Esophagus muscularis mucosa (tissue), 4 donors: Measurements from ENCODE around the gene DNMT3B. TPM values are rescaled to one million over a fixed set of nuclear protein-coding genes. Genes with fewer than 3 reads are reported as not detected.

Experiments
- DNase-seq: peaks from one replicate; pipeline ENCODE4 v3.0.0-alpha.2; 2017; ENCODE audit errors: extremely low spot score
- H3K27ac ChIP-seq, 4 donors: fragments of 200-600 bp; sonication (generic); replicated peaks in 1 of 4; 1 replicate in 3 of 4; 2 replicates in 1 of 4; pipeline ENCODE4 v1.5.1; 2016 to 2019; ENCODE audit warnings: mild to moderate bottlenecking in 1 of 4
- H3K27me3 ChIP-seq, 4 donors: fragments of 200-600 bp; sonication (generic); one replicate each; pipeline versions ENCODE4 v1.5.1 to v1.6.0; 2016 to 2019
- H3K36me3 ChIP-seq, 4 donors: fragments of 200-600 bp; sonication (generic); one replicate each; pipeline ENCODE4 v1.5.1; 2016 to 2019
- H3K4me1 ChIP-seq, 4 donors: fragments of 200-600 bp; sonication (generic); one replicate each; pipeline ENCODE4 v1.5.1; 2016 to 2019
- H3K4me3 ChIP-seq, 4 donors: fragments of 200-600 bp; sonication (generic); 1 replicate in 2 of 4; 2 replicates in 2 of 4; pipeline ENCODE4 v1.5.1; 2016 to 2019; ENCODE audit warnings: mild to moderate bottlenecking in 4 of 4, moderate library complexity in 1 of 4
- H3K9me3 ChIP-seq, 4 donors: fragments of 200-600 bp; sonication (generic); 1 replicate in 3 of 4; 2 replicates in 1 of 4; pipeline ENCODE4 v1.5.1; 2016 to 2019
- CTCF ChIP-seq, 3 experiments: fragments of 200-600 bp in 2 of 3; fragments of 450-650 bp in 1 of 3; sonication (generic) in 2 of 3; IDR thresholded peaks; one replicate each; pipeline ENCODE4 v1.5.1; 2017 to 2019; ENCODE audit warnings: antibody characterized with exemption in 3 of 3, mild to moderate bottlenecking in 2 of 3, moderate library complexity in 1 of 3
- EP300 ChIP-seq: sonication (generic); formaldehyde crosslinking; IDR thresholded peaks from one replicate; pipeline ENCODE4 v1.6.1; 2017; ENCODE audit warnings: antibody characterized with exemption
- POLR2A ChIP-seq: fragments of 450-650 bp; IDR thresholded peaks from one replicate; pipeline ENCODE4 v1.6.1; 2017; ENCODE audit warnings: antibody characterized with exemption, moderate library complexity, mild to moderate bottlenecking, low read depth
- POLR2AphosphoS5 ChIP-seq, 2 donors: sonication (generic); formaldehyde crosslinking; IDR thresholded peaks; one replicate each; pipeline ENCODE4 v1.6.1; 2017; ENCODE audit warnings: antibody characterized with exemption in 2 of 2
- WGBS: methylation state at CpG from one replicate; pipeline ENCODE4 v1.1.5; 2018; 5-methylcytosine and 5-hydroxymethylcytosine counted together
- intact Hi-C: fragments of 100-400 bp; cut with DNase I; formaldehyde crosslinking; loops from one replicate; pipeline ENCODE4 v1.15.1; 2023
- total RNA-seq, 4 donors: library from RNA; depleted of rRNA; stranded (reverse); fragments of >200 nt; gene quantifications; one replicate each; pipeline versions ENCODE4 v1.1.0 to v1.2.1, GENCODE V29; 2016

The DNMT3B gene
- total RNA-seq, 4 donors from 2014 or later: 0.40 to 0.97 (median 0.66) TPM

DNA sequence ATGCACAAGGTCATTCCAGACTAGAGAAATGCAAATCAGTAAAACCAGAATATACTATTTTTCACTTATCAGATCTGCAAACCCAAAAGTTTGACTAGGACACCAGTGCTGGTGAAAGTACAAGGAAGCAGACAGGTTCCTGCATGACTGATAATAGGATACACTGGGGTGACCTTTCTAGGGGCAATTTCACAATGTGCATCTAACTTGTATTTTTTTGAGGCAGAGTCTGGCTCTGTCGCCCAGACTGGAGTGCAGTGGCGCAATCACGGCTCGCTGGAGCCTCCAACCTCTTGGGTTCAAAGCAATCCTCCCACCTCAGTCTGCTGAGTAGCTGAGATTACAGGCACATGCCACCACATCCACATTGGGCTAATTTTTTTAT is 30.3 kb upstream of the DNMT3B start:
- intact Hi-C loops: no loop called here
- TF ChIP-seq EP300 (no peak), POLR2AphosphoS5 (IDR thresholded peaks at IDR 0.05) (no peak), POLR2A (no peak), CTCF (IDR thresholded peaks at IDR 0.05) (no peak)
- Histone ChIP-seq H3K9me3 (no peaks in the 10 kb centered on the region), H3K4me1 (peaks cover 0 to 25% (median 15%) of the 10 kb centered on the region in 4 donors), H3K27me3 (no peaks in the 10 kb centered on the region), H3K4me3 (no peak overlapping the region), H3K36me3 (peaks cover under 1 to 49% (median 28%) of the 10 kb centered on the region in 4 donors), H3K27ac (no peak overlapping the region)
- 77% methylated on average over 4 of the region's 4 CpGs for WGBS
- no peak for DNase-seq

- Histone ChIP-seq H3K27me3 (no peaks in the 10 kb centered on the region), H3K9me3 (no peaks in the 10 kb centered on the region), H3K4me1 (peaks cover 5 to 23% (median 20%) of the 10 kb centered on the region in 4 donors), H3K36me3 (peaks cover 0 to 24% (median 4%) of the 10 kb centered on the region in 4 donors), H3K4me3 (no peak overlapping the region), H3K27ac (no peak overlapping the region)
- TF ChIP-seq POLR2AphosphoS5 (IDR thresholded peaks at IDR 0.05) (no peak), EP300 (no peak), POLR2A (no peak), CTCF (IDR thresholded peaks at IDR 0.05) (no peak)
- 59% methylated on average over 7 of the region's 7 CpGs for WGBS
- no peak for DNase-seq
- intact Hi-C loops: no loop called here
These were observed 24.6 kb upstream of the DNMT3B start for GRCh38 chr20:32737371-32738223.

DNA sequence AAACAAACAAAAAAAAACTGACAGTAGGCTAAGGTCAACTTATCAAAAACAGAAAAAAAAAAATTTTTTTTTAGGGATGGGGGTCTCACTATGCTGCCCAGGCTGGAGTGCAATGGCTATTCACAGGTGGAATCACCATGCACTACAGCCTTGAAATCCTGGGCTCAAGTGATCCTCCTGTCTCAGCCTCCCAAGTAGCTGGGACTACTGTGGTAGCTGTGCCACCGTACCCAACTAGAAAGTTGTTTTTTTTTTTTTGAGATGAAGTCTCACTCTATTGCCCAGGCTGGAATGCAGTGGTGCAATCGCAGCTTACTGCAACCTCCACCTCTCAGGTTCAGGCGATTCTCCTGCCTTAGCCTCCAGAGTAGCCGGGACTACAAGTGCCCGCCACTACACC is 21.0 kb upstream of the DNMT3B start:
- Histone ChIP-seq H3K27ac (no peak overlapping the region), H3K27me3 (no peaks in the 10 kb centered on the region), H3K4me3 (no peak overlapping the region), H3K4me1 (peaks cover 11 to 34% (median 32%) of the 10 kb centered on the region in 4 donors), H3K36me3 (peaks cover 0 to 9% (median 3%) of the 10 kb centered on the region in 4 donors), H3K9me3 (no peaks in the 10 kb centered on the region)
- TF ChIP-seq CTCF (IDR thresholded peaks at IDR 0.05): no peak
- no peak for TF ChIP-seq POLR2AphosphoS5 (IDR thresholded peaks at IDR 0.05)
- TF ChIP-seq EP300: no peak
- no peak for TF ChIP-seq POLR2A
- no peak for DNase-seq
- WGBS: 96% methylated on average over 5 of the region's 5 CpGs
- intact Hi-C loops: no loop called here

GRCh38 chr20:32742322-32743236 is 19.6 kb upstream of the DNMT3B start:
- intact Hi-C loops: no loop called here
- H3K36me3 ChIP-seq: no peaks in the 10 kb centered on the region
- peaks cover 11 to 31% (median 30%) of the 10 kb centered on the region in 4 donors for H3K4me1 ChIP-seq
- no peak for TF ChIP-seq POLR2AphosphoS5 (IDR thresholded peaks at IDR 0.05)
- WGBS: 14% methylated on average over 20 of the region's 25 CpGs
- H3K27me3 ChIP-seq: no peaks in the 10 kb centered on the region
- H3K27ac ChIP-seq: peak overlapping the region; percentile 85 to 90 (median 88)
- DNase-seq: no peak
- H3K4me3 ChIP-seq: peak overlapping the region; percentile 81 to 94 (median 84)
- H3K9me3 ChIP-seq: no peaks in the 10 kb centered on the region
